Ovary (tissue), 9 donors: Measurements from ENCODE around the gene LYPD3. TPM values are rescaled to one million over a fixed set of nuclear protein-coding genes. Genes with fewer than 3 reads are reported as not detected.
"Not testable (repeated sequence)": the region's sequence is repeated elsewhere in the genome, so short reads cannot be mapped to it uniquely, and the experiment has no call there.

Experiments
- DNase-seq, 5 donors: peaks; one replicate each; pipeline ENCODE4 v3.0.0-alpha.2; 2019 to 2020
- H3K27ac ChIP-seq, 2 donors: fragments of 200-600 bp; one replicate each; pipeline versions ENCODE4 v1.5.1 to v1.8.0; 2019 to 2022
- H3K27me3 ChIP-seq: fragments of 200-600 bp; one replicate; pipeline ENCODE4 v1.8.0; 2022
- H3K36me3 ChIP-seq: fragments of 200-600 bp; sonication (generic); one replicate; pipeline ENCODE4 v1.5.1; 2019
- H3K4me1 ChIP-seq: one replicate; pipeline ENCODE4 v1.8.1; 2013; ENCODE audit warnings: mild to moderate bottlenecking, moderate library complexity; ENCODE audit not compliant: insufficient read depth
- H3K4me3 ChIP-seq: fragments of 200-600 bp; sonication (generic); one replicate; pipeline ENCODE4 v1.5.1; 2017
- H3K9me3 ChIP-seq, 2 donors: fragments of 200-600 bp in 1 of 2; sonication (generic) in 1 of 2; one replicate each; pipeline versions ENCODE4 v1.5.1 to v1.8.1; 2013 to 2019; ENCODE audit warnings: mild to moderate bottlenecking in 1 of 2, moderate library complexity in 1 of 2
- EP300 ChIP-seq: sonication (generic); formaldehyde crosslinking; IDR thresholded peaks from one replicate; pipeline ENCODE4 v1.6.1; 2017; ENCODE audit warnings: antibody characterized with exemption
- POLR2A ChIP-seq: fragments of 450-650 bp; IDR thresholded peaks from one replicate; pipeline ENCODE4 v1.6.1; 2017; ENCODE audit warnings: antibody characterized with exemption, mild to moderate bottlenecking, moderate library complexity
- WGBS, 3 donors: extraction: QIAGEN DNeasy Blood & Tissue Kit in 1 of 3; methylation state at CpG; one replicate each; pipeline versions ENCODE4 v1.1.5 to v1.1.7; 2013 to 2017; 5-methylcytosine and 5-hydroxymethylcytosine counted together
- intact Hi-C, 4 donors: fragments of 100-400 bp; cut with DNase I; formaldehyde crosslinking; loops; one replicate each; pipeline versions ENCODE4 v1.11.0 to v1.15.1; 2022 to 2023
- polyA plus RNA-seq, 2 donors: library from polyadenylated mRNA; stranded (reverse); fragments of 200-250 nt in 1 of 2; fragments of 350-450 nt in 1 of 2; fragmentation: Illumina TruSeq in 1 of 2; extraction: RNeasy Lipid Tissue Mini Kit (QIAGEN cat#74804) in 1 of 2; gene quantifications; one replicate each; pipeline ENCODE4 v1.2.3, GENCODE V29; 2013 to 2014
- total RNA-seq, 7 donors: library from RNA; depleted of rRNA in 2 of 7; stranded (reverse); fragments of >200 nt in 2 of 7; fragmentation: NEBNext Ultra II Directional in 3 of 7; extraction: Animal tissue kit (Norgen Biotek cat#: 25700) in 3 of 7; gene quantifications; one replicate each; pipeline versions ENCODE4 v1.1.0 to v1.2.4, GENCODE V29; 2016 to 2023
- TF ChIP-seq, protein P1 (sequence below), 3 donors: fragments of 450-650 bp in 2 of 3; fragments of 200-600 bp in 1 of 3; IDR thresholded peaks; one replicate each; pipeline versions ENCODE4 v1.5.1 to v1.8.0; 2016 to 2022; ENCODE audit warnings: antibody characterized with exemption in 3 of 3, mild to moderate bottlenecking in 1 of 3
- donor health status: DM: no; HTN: no; CAD: no; lungs with moderate emphysema.
- donor health status: DM: no; HTN: no; CAD: no.
- donor health status: Bipolar disorder and iron deficiency.
- donor health status: DM: yes; HTN: yes; CAD: no.
- donor health status: DM: no; HTN: no; CAD: no.
- donor health status: DM: yes; HTN: yes; CAD: no.

LYPD3 gene
- total and polyA plus RNA-seq, 9 donors, result 1.8 to 15.1 (median 4.0) TPM

DNA sequence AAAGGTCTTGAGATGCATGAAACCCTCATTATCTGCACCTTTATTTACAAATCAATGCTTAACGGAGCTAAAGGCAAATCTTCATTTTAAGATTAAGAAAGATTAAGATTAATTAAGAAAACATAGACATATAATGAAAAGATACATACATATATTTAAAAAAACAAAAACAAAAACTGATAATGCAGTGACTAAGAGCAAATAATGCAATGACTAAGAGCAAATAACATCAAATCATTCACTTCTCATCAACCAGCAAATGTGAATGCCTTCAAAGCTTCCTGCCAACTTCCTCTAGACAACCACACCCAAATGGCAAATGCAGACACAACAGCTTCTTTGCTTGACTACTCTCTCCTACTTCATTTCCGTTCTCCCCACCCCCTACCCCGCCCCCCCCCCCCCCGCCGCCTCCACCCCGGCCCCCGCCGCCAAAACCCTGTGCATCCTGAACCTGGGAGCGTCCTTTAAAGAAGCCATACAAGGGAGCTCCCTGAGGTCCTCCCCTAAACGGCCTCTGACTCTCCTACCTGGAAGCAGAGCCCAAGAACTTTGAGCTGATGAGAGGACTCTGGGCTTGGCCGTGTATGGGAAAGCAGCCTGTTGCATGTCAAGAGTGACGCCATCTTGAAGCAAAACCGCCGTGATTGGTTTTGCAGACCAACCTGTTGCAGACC lies 26.2 kb downstream of the LYPD3 start:
- Histone ChIP-seq H3K4me1 (peaks cover 3% of the 10 kb centered on the region), H3K4me3 (no peak overlapping the region), H3K27me3 (no peaks in the 10 kb centered on the region), H3K9me3 (no peaks in the 10 kb centered on the region), H3K27ac (no peak overlapping the region), H3K36me3 (no peaks in the 10 kb centered on the region)
- WGBS, 3 donors, result 45 to 51% (median 50%) methylated on average over 14 of the region's 14 CpGs
- intact Hi-C loops, result no loop called here
- TF ChIP-seq, protein P1, sequence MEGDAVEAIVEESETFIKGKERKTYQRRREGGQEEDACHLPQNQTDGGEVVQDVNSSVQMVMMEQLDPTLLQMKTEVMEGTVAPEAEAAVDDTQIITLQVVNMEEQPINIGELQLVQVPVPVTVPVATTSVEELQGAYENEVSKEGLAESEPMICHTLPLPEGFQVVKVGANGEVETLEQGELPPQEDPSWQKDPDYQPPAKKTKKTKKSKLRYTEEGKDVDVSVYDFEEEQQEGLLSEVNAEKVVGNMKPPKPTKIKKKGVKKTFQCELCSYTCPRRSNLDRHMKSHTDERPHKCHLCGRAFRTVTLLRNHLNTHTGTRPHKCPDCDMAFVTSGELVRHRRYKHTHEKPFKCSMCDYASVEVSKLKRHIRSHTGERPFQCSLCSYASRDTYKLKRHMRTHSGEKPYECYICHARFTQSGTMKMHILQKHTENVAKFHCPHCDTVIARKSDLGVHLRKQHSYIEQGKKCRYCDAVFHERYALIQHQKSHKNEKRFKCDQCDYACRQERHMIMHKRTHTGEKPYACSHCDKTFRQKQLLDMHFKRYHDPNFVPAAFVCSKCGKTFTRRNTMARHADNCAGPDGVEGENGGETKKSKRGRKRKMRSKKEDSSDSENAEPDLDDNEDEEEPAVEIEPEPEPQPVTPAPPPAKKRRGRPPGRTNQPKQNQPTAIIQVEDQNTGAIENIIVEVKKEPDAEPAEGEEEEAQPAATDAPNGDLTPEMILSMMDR (IDR thresholded peaks at IDR 0.05), result no peak
- no peak for TF ChIP-seq EP300
- no peak for TF ChIP-seq POLR2A
- DNase-seq, result no peak

DNA sequence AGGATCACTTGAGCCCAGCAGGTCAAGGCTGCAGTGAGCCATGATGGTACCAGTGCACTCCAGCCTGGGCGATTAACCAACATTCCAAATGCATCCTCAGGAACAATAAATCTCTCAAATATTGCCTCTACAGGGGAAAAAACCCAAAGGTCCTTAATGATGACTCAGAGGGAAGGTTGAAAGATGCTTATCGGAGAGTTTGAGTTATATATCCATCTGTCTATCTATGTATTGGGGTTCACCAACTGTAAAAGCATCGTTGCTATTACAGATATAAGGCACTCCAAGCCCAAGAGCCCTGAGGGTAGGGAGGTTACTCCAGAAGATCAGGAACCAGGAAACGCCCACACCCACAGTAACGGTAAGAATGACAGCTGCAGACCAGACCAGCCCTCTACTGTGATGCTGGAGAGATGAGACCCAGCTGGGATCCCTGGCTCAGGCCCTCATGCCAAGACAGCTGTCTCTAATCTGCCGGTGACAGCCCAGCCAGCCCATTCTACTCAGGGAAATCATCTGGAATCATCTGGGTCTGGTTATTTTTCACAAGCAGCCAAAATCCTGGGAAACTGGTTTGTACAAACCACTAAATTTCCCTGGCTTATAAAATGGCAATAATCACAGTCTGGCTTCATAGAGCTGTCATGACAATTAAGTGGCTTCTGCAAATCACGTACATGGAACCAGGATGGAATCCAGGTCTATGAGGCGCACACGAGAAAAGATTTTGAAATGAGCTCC lies 26.9 kb downstream of the LYPD3 start:
- intact Hi-C loops, result no loop called here

DNA sequence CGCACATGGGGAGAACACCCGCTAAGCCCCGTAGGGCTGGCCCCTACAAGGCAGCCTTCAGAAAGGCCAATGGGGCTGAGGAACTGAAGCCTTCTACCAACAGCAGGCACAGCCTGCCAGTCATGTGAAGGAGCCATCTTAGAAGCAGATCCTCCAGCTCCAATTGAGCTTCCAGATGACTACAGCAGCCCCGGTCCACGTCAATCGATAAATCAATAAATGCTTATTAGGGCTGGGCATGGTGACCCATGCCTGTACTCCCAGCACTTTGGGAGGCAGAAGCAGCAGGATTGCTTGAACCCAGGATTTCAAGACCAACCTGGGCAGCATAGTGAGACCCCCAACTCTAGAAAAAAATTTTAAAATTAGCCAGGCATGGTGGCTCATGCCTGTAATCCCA lies 27.7 kb downstream of the LYPD3 start:
- Histone ChIP-seq H3K9me3 (no peaks in the 10 kb centered on the region), H3K27me3 (no peaks in the 10 kb centered on the region), H3K4me1 (peaks cover 3% of the 10 kb centered on the region), H3K4me3 (no peak overlapping the region), H3K36me3 (no peaks in the 10 kb centered on the region), H3K27ac (no peak overlapping the region)
- no peak for TF ChIP-seq POLR2A
- TF ChIP-seq, protein P1 (IDR thresholded peaks at IDR 0.05), result no peak
- TF ChIP-seq EP300, result no peak
- no peak for DNase-seq
- WGBS, 3 donors, result 73 to 92% (median 80%) methylated on average over 6 of the region's 6 CpGs
- intact Hi-C loops, result no loop called here

More for the DNA sequence above, 26.9 kb downstream of the LYPD3 start:
- no peaks in the 10 kb centered on the region for H3K27me3 ChIP-seq
- WGBS, 3 donors, result 10 to 12% (median 11%) methylated on average over 9 of the region's 9 CpGs
- no peak for TF ChIP-seq POLR2A
- H3K9me3 ChIP-seq, result no peaks in the 10 kb centered on the region
- H3K36me3 ChIP-seq, result no peaks in the 10 kb centered on the region
- H3K27ac ChIP-seq, result no peak overlapping the region
- DNase-seq, result peak in 4 of 5 donors; percentile 16 to 54 (median 42)
- H3K4me1 ChIP-seq, result peaks cover 3% of the 10 kb centered on the region
- H3K4me3 ChIP-seq, result no peak overlapping the region

DNA sequence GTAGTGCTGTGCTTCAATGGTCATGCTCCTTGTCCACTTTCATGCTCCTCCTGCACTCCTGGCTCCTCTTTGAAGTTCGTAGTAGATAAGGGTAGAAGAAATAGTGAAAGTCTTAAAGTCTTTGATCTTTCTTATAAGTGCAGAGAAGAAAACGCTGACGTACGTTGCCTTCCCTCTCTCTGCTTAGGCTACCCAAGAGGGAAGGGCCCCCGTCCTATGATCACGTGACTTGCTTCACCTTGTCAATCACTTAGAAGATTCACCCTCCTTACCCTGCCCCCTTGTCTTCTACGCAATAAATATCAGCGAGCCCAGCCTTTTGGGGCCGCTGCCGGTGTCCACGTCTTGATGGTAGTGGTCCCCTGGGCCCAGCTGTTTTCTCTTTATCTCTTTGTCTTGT lies 28.1 kb downstream of the LYPD3 start:
- H3K27ac ChIP-seq, H3K9me3 ChIP-seq, H3K4me3 ChIP-seq, H3K36me3 ChIP-seq, H3K4me1 ChIP-seq, intact Hi-C loops, H3K27me3 ChIP-seq, DNase-seq: not testable (repeated sequence)
- 67 to 78% (median 71%) methylated on average over 11 of the region's 11 CpGs for WGBS, 3 donors

DNA sequence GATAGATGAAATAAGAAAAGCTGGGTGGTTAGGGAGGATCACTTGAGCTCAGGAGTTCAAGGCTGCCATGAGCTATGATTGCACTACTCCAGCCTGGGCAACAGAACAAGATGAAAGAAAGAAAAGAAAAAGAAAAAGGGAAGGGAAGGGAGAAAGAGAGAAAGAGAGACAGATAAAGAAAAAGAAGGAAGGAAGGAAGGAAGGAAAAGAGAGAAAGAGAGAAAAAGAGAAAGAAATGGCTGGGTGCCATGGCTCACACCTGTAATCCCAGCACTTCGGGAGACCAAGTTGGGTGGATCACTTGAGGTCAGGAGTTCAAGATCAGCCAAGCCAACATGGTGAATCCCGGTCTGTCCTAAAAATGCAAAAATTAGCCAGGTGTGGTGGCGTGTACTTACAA lies 29.6 kb downstream of the LYPD3 start:
- intact Hi-C loops, result no loop called here
- no peak overlapping the region for H3K27ac ChIP-seq
- H3K27me3 ChIP-seq, result no peaks in the 10 kb centered on the region
- TF ChIP-seq, protein P1 (IDR thresholded peaks at IDR 0.05), result no peak
- TF ChIP-seq POLR2A, result no peak
- TF ChIP-seq EP300, result no peak
- H3K9me3 ChIP-seq, result no peaks in the 10 kb centered on the region
- DNase-seq, result no peak
- peaks cover 3% of the 10 kb centered on the region for H3K4me1 ChIP-seq
- H3K4me3 ChIP-seq, result no peak overlapping the region
- WGBS, 3 donors, result 65 to 77% (median 70%) methylated on average over 3 of the region's 3 CpGs
- no peaks in the 10 kb centered on the region for H3K36me3 ChIP-seq
